Stimulated activated CD4-positive, alpha-beta T cell treated with anti-CD3 and anti-CD28 coated beads, Interleukin-15, amount 100 ng/mL, for 24 hours (primary cell): ENCODE measurements around the gene CNTRL.
"Not testable (repeated sequence)": the region's sequence is repeated elsewhere in the genome, so short reads cannot be mapped to it uniquely, and the experiment has no call there.

Source experiments
- DNase-seq: peaks from one replicate; pipeline ENCODE4 v3.0.0-alpha.2; 2020

Gene CNTRL, protein sequence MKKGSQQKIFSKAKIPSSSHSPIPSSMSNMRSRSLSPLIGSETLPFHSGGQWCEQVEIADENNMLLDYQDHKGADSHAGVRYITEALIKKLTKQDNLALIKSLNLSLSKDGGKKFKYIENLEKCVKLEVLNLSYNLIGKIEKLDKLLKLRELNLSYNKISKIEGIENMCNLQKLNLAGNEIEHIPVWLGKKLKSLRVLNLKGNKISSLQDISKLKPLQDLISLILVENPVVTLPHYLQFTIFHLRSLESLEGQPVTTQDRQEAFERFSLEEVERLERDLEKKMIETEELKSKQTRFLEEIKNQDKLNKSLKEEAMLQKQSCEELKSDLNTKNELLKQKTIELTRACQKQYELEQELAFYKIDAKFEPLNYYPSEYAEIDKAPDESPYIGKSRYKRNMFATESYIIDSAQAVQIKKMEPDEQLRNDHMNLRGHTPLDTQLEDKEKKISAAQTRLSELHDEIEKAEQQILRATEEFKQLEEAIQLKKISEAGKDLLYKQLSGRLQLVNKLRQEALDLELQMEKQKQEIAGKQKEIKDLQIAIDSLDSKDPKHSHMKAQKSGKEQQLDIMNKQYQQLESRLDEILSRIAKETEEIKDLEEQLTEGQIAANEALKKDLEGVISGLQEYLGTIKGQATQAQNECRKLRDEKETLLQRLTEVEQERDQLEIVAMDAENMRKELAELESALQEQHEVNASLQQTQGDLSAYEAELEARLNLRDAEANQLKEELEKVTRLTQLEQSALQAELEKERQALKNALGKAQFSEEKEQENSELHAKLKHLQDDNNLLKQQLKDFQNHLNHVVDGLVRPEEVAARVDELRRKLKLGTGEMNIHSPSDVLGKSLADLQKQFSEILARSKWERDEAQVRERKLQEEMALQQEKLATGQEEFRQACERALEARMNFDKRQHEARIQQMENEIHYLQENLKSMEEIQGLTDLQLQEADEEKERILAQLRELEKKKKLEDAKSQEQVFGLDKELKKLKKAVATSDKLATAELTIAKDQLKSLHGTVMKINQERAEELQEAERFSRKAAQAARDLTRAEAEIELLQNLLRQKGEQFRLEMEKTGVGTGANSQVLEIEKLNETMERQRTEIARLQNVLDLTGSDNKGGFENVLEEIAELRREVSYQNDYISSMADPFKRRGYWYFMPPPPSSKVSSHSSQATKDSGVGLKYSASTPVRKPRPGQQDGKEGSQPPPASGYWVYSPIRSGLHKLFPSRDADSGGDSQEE (N-terminal part only)

DNA sequence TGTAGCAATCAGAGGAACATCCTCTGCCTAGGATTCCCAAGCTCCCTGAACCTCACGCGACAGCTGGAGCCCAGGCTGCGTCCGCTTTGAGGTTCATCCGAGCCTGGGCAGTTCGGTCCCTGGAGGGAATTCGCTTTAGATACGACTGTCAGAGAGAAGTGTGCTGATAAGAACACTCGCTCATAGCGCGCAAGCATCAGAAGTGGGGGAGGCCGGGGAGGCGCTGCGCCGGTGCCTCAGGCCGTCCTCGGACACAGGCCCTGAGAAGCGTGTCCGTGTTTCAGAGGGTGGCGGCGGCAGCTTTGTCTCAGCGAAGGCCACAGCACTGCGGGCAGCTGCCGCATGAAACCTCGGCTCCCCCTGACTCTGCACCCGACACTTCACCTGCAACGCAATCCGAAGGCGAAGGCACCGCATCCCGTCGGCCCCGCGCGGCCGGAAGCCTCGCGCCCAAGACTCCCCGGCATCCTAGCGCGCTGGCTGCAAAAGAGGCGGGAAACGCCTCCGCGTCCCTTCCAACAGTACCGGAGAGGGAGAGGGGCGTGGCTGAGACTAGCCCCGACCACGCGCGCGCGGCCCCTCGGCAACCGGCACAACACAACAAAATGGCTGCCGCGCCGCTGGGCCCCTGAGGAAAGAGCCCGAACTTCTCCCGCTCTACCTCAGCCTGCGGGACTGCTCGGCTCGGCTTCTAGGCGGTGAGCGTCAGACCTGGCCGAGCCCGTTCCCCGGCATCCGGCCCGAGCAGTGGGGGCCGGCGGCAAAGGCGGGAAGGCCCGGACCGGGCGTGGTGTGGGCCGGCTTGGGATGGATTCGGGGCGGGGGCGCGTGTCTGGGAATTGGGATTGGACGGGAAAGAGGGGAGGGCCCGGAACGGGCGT lies at the start of gene CNTRL:
CNTRL (plus strand) TSS at position 586 of the 881 bp plus-strand sequence. CDS start 13,372 bp downstream, outside the sequence.
- DNase-seq = peak; percentile 97

DNA sequence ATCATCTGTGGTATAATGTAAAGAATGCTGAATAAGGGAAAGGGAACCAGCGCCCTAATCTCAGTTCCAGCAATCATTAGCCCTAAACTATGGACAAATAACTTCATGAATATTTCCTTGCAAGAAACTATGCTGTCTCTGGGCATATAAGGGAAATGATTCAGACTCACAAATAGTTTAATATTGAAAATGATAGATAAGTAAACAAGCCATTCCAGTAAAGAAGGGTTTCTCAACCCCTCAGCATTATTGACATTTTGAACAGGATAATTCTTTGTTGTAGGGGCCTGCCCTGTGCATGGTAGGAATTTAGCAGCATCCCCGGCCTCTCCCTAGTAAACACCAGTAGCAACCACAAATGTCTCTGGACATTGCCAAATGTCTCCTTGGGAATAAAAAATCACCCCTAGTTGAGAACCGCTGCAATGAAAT lies 48.5 kb upstream of the CNTRL start:
- no peak for DNase-seq

DNA sequence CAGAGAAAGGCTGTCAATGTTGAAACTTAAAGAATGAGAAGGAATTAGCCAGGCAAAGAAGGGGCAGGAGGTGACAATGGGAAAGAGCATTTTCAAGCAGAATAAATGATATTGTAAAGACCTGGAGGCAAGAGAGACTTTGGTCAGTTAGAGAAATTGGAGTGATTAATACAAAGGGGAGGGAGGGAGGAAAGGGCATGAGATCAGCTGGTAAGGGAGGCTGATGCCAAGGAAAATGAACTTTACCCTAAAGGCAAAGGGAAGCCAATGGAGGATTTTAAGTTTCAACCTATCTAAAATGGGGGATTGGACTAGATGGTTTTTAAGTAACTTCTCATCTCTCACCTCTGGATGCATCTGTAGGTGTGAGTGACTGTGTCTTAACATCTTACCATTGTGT lies 48.0 kb upstream of the CNTRL start:
- no peak for DNase-seq

DNA sequence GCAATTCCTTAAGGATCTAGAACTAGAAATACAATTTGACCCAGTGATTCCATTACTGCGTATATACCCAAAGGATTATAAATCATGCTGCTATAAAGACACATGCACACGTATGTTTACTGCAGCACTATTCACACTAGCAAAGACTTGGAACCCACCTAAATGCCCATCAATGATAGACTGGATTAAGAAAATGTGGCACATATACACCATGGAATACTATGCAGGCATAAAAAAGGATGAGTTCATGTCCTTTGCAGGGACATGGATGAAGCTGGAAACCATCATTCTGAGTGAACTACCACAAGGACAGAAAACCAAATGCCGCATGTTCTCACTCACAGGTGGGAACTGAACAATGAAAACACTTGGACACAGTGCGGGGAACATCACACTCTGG lies 46.5 kb upstream of the CNTRL start:
- not testable (repeated sequence) for DNase-seq

DNA sequence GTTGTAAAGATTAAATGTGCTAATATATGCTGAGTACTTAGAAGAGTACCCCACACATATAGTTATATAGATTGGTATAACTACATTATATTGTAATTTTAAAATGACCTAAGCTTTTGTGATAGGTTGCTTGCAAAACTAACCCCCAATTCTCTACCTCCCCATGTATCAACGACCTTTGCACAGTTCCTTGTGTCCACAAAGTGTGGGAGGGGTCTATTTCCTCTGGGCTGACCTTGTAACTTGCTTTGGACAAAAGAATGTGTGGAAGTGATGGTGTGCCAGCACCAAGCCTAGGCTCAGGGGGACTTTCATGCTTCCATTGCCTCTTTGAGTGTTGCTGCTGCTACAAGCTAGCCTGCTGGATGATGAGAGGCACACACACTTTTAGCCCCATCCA lies 45.3 kb upstream of the CNTRL start:
- DNase-seq = no peak

DNA sequence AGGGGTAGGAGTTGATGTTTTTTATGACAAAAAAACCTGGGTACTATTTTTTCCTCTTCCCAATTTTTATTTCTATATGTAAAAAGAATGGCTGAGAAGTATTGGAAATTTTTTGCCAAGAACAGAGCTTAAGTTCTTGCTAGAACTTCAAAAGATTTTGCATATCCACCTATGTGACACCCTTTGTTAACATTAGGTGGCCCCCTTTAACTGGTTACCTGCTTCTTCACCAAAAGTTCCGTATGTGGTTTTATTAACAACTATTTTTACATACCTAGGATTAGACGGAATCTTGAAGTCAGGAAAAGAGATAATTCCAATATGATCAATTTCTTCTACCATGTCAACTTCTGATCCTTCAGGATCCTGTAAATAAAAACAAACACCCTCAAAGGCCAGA lies 40.2 kb upstream of the CNTRL start:
- no peak for DNase-seq

DNA sequence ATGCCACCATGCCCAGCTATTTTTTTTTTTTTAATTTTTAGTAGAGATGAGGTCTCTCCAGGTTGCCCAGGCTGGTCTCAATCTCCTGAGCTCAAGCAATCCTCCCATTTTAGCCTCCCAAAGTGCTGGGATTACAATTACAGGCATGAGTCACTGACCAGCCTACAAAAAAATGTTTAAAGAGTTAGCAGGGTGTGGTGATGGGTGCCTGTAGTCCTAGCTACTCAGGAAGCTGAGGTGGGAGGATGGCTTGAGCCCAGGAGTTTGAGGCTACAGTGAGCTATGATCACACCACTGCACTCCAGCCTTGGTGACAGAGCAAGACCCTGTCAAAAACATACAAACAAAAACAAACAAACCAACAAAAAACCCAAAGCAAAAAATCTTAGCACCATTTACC lies 39.0 kb upstream of the CNTRL start:
- not testable (repeated sequence) for DNase-seq

DNA sequence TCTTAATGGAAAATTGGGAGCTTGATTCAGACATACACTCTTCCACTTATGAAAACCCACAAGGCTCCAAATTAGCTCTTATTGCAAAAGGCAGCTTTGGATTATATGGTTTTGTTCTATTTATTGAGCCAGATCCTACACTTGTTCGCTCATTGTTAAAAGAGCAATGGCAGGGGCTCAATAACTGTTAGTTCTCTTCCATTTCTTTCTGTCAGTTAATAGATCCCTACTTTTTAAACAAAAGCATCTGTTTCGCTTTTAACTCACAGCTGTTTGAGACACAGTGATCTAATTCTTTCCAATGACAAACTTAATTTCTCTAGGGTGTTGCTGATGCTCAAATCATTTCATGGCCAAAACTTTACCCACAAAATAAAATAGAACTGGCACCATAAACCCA lies 36.4 kb upstream of the CNTRL start:
- DNase-seq = no peak

DNA sequence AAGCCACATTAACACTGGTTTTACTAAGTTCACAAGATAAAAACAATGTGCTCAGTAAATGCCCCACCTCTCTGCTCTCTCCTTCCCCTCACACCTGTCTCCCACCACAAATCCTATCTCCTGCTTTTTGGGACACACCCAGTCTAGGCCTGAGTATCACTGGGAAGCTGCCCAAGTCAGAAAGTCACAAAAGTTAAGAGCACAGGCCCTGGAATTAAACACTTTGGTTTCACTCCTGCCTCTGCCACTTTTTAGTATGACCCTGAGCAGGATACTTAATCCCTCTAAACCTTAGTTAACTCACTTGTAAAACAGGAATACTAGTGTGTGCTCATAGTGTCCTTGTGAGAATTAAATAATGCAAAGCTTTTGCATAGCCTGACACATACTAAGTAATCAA lies 36.0 kb upstream of the CNTRL start:
- no peak for DNase-seq

DNA sequence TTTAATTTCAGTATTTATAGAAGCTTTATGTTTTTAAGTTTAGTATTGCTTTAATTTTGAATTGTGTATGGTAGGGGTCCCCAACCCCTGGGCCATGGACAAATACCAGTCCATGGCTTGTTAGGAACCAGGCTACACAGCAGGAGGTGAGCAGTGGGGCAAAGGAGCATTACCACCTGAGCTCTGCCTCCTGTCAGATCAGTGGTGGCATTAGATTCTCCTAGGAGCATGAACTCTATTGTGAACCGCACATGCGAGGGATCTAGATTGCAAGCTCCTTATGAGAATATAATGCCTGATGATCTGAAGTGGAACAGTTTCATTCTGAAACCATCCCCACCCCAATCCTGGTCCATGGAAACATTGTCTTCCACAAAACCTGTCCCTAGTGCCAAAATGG lies 26.6 kb upstream of the CNTRL start:
- DNase-seq = no peak

DNA sequence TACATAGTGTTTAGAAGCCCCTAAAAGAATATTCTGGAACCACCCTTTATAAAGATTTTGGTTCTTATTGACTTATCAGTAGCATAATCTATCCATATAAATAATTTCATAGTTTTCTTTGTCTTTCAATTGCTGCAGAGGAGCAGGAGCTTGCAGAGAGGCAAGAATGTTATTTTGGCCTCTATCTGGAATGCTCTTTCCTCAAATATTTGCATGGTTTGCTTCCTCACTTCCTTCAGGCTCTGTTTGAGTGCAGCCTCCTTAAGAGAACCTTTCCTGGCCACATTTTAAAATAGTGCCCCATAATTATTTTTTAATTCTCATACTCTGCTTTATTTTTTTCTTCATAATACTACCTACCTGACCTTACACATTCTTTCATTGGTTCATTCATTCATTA lies 26.1 kb upstream of the CNTRL start:
- DNase-seq = no peak

DNA sequence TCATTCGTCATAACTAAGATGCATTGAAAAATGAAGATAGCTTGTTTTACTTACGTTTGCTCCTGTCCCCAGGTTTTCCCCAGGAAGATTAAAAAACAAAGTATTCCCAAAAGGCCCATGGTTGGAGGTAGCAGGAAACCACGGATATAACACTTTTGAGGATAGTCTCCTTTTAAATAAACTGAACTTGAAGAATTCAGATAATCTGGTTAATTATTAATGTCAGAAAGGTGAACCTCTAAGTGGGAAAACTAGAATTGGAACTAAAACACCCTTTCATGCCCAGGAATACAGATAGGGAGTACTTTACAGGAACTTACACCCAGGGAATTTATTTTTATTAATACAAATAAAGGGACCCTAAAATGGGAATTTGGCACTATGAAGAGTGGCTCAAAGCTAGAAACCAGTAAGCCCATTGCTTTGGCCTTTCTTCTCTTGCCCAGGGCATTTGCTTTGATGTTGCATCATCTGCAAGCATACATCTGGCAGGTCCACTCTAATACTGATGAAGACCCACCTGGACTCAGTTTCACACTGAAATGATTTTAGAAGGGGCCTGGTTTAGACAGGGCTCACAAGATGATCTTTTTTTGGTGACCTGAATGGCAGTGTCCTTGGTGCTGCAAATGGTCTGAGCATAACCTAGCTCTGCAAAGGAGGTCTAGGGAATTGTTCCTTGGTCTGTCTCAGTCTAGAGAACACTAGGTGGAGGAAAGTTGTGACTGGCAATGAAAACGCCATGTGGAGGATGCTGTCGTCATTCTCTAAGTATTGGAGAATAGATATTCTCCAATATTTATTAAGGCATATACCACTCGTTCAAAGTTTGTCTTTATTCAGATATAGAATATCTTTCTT lies 24.4 kb upstream of the CNTRL start, which contains the start of gene C5:
C5 (minus strand) TSS at position 148 of the 861 bp plus-strand sequence; CDS start at position 119, 29 bp downstream.
- no peak for DNase-seq

DNA sequence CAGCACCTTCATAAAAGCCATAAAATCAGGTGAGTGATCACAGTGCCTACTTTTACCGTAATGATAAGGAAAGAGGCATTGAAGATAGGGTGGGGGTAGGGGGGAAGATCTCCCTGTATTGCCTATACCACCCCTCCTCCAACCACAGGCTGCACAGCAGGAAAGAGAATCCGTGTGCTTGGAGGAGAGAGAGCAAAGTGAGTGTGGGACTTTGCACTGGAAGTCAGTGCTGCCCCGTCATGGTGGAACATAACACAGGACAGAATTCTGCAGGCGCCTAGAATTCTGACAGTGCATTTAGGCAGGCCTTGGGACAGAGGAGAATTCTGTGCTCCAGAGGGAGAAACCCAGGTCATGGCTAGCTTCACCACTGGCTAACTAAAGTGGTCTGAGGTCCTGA lies 21.2 kb upstream of the CNTRL start:
- DNase-seq = no peak

DNA sequence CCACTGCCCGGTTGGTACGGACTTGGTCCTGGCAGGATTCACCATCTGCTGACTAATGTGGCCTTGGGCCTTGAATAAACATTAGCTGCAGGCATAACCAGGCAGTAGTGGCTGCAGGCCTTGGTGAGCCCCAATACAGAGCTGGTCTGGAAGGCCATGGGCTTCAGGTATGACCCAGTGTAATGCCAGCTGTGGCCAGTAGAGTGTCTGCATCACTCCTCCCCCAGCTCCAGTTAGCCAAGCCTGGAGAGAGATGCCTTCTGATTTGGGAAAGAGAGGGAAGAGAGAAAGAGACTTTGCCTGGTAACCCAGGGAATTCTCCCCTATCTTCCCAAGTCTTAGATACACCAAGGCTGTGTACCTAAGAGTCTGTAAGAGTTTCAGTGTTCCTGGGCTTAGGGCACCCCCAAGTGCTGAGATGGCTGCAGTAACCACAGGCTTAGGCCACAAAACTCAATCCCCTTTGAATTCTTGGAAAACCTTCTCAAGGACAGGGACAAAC lies 19.1 kb upstream of the CNTRL start:
- no peak for DNase-seq

DNA sequence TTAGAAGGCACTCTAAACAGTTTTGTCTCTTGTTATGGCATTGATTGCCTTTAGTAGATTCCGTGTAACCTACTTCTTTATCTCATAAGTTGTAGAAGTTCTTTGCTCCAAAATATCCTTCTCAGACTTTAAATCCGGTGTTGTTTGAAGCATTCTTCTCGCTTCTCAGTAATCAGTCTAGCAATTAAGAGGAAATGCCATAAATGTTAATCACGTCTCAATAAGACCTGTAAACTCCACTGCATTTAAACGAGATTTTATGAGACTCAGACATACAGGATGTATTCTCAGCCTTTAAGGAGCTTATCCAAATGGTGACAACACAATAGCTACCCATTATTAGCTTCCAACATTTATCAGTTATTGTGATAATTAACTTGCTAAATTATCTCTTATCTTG lies 16.9 kb upstream of the CNTRL start:
- no peak for DNase-seq

DNA sequence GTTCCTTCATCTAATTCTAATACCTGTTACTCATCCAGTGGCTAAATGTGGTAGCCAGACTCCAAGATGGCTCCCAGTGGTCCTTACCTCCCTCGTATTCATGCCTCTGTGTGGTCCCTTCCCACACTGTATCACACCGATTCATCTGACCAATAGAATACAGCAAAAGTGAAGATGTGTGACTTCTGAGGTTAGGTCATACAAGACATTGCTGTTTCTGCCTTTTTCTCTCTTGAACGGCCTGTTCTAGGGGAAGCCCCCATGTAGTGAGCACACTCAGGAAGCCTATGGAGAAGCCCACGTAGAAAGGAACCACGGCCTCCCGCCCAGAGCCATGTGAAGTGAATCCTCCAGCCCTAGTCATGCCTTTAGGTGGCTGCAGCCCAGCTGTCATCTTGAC lies 15.2 kb upstream of the CNTRL start:
- no peak for DNase-seq

DNA sequence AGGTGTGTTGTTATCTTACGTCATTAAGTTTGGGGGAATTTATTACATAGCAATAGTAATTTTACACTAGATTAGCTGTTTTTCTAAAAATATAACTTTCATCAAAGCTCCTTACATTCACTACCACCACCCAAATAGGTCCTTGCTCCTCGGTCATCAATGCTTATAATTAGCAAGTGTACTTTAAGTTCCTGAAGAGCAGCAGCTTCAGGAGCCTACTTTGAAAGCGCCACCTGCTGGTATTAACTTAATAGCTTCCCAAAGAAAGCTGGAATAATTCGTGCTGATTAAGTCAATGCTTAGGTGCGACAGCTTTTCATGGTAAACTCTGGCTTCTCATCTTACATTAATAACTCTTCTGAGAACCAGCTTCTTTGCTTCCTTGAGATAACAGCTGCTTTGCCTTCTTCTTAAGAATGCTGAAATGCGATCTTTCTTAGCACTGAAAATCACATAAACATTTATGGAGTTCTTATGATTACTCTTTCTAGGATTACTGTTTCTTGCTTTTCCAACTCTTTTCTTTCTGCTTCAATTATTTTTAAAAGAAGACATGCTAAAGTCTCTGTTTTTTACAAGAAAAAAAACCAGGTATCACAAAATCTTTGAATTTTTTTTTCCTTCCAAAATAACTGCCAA lies 14.6 kb upstream of the CNTRL start:
- DNase-seq = peak; percentile 31

DNA sequence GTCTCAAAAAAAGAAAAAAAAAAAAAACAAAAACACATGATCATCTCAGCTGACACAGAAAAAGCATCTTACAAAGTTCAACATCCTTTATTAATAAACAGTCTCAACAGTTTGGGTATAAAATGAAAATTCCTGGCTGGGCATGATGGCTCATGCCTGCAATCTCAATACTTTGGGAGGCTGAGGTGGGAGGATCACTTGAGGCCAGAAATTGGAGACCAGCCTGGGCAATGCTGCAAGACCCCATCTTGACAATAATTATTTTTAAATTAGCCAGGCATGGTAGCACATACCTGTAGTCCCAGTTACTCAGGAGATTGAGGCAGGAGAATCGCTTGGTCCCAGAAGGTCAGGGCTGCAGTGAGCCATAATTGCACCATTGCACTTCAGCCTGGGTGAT lies 7.9 kb upstream of the CNTRL start:
- no peak for DNase-seq

DNA sequence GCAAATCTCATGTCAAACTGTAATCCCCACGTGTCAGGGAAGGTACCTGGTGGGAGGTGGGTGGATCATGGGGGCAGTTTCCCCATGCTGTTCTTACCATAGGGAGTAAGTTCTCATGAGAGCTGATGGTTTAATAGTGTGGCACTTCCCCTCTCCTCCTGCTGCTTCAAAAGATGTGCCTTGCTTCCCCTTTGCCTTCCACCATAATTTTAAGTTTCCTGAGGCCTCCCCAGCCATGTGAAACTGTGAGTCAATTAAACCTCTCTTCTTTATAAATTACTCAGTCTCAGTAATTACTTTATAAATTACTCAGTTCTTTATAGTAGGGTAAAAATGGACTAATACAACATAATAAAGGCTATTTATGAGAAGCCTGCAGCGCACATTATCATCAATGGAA lies 7.1 kb upstream of the CNTRL start:
- peak; percentile 32 for DNase-seq

DNA sequence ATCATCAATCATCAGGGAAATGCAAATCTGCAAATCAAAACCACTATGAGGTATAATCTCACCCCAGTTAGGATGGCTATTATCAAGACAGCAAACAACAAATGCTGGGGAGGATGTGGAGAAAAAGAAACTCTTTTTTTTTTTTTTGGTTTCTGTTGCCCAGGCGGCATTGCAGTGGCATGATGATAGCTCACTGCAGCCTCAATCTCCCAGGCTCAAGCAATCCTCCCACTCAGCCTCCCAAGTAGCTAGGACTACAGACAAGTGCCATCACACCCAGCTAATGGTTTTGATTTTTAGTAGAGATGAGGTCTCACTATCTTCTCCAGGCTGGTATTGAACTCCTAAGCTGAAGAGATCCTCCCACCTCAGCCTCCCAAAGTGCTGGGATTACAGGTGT lies 5.4 kb upstream of the CNTRL start:
- DNase-seq = no peak
